GM15510 (cell line): ENCODE results near the gene VAC14.

Experiments
- POLR2A ChIP-seq: IDR thresholded peaks from 3 replicates; pipeline ENCODE4 v1.6.1; 2011; ENCODE audit warnings: borderline replicate concordance; ENCODE audit not compliant: insufficient read length; ENCODE audit errors: extremely low read depth

The VAC14 gene

DNA sequence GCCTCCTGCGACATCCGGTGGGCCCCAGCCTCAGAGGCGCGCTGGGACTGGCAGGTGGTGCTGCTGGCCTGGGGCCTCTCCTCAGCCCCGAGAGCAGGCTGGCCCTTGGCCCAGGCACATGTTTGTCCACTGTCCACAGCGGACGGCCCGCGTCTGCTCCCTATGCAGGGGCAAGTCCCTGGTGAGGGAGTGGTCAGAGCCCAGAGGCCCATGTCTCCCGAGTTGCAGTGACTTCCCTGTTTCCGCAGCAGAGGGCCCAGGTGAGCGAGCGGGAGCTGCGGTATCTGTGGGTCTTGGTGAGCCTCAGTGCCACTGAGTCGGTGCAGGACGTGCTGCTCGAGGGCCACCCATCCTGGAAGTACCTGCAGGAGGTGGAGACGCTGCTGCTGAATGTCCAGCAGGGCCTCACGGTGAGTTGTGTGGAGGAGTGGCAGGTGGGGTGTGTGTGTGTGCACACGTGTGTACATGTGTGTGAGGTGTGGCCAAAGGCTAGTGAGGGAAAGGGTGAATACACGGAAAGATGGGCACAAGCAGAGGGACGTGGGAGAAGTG lies 144.2 kb downstream of the VAC14 start:
- no peak for TF ChIP-seq POLR2A

DNA sequence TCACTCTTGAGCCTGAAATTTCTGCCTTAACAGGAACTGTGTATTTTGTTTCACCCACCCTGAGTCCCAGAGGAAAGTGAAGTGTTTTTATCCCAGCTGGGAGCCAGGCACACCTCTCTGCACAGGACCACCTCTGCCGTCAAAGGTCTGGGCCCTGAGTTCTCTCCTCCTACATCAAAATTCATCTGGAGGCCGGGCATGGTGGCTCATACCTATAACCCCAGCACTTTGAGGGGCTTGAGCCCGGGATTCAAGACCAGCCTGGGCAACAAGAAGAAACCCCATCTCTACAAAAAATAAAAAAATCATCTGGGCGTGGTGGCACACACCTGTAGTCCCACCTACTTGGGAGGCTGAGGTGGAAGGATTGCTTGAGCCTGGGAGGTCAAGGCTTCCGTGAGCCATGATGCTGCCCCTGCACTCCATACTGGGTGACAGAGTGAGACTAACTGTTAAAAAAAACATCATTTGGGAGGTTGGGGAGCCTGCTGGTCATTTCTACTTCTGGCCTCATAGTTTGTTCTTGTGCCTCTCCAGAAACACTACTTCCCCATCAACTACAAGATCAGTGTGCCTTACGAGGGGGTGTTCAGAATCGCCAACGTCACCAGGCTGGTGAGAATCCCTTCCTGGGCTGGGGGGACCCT lies 144.8 kb downstream of the VAC14 start:
- no peak for TF ChIP-seq POLR2A

DNA sequence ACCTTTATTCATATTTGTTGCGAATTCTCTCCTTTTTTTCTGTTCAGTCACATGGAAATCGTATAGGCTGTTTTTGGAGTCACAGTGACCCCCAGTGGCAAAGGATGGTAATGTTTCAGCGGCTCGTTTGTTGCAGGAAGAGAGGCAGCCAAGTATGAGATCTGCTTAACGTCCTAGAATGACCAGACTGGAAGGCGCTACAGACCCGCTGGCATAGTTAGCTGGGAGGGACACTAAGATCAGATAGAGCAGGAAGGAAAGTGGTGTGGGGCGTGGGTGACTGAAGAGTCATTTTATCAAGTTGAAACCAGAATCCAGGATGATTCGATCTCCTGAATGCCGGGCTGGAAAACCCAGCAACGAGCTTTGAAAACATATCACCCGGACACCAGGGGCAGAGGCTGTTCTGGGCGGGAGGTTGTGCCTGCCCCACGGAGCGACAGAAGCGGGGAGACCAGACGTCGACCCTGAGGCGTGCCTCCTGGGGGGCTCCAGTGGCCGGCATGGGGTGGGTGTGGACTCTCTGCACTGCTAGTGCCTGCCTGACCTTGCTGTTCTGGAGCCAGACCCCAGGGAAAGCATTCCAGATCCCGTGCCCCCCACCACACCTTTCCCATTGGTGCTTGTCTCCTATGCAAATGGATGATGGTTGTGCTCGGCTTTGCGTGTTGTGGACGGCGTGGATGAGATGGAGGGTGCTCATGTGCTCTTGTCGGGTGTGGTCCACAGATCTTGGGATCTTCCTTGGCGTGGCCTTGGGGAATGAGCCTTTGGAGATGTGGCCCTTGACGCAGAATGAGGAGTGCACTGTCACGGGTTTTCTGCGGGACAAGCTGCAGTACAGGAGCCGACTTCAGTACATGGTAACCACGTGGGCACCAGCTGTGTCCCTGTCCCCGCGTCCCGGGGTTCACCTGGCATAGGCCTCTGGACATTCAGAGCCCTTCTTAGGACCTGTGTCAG lies 146.9 kb downstream of the VAC14 start:
- no peak for TF ChIP-seq POLR2A

DNA sequence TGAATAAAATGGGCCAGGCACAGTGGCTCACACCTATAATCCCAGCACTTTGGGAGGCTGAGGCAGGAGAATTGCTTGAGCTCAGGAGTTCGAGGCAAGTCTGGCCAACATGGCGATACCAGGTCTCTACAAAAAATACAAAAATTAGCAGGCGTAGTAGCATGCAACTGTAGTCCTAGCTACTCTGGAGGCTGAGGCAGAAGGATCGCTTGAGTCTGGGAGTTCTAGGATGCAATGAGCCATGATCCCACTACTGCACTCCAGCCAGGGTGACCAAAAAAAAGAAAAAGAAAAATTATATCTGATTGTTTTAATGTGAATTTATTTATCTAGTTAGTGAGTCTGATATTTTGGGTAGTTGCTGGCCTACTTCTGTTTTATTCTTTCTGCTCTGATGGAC lies 147.6 kb downstream of the VAC14 start:
- TF ChIP-seq POLR2A: no peak

DNA sequence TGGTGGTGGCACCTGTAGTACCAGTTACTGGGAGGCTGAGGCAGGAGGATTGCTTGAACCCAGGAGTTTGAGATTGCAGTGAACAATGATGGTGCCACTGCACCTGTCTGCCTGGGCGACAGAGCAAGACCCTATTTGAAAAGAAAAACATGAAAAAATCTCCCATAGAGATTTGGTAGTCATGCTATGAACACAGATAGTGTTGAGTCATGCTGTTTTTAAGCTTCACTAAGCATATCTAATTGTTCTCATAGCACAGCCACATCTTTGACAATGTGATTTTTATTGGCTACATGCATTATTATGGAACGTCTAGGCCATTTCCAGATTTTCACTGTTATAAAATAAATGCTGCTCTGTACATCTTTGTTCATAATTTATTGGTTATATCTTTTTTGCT lies 148.6 kb downstream of the VAC14 start:
- TF ChIP-seq POLR2A: no peak

DNA sequence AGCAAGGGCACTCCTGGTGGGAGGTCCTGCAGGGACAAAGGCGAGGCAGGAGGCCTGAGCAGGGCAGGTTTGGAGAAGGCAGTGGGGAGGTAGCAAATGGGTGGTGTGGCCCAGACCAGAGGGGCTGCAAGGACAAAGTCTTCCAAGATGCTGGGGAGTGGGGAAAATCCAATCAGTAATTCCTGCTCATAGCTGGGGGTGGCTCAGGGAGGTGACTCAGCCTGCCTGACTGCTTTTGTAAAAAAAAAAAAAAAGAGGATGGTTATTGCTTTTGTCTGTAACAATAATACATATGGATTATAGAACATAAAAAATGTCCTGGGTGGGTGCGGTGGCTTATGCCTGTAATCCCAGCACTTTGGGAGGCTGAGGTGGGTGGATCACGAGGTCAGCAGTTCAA lies 149.4 kb downstream of the VAC14 start:
- TF ChIP-seq POLR2A: no peak

DNA sequence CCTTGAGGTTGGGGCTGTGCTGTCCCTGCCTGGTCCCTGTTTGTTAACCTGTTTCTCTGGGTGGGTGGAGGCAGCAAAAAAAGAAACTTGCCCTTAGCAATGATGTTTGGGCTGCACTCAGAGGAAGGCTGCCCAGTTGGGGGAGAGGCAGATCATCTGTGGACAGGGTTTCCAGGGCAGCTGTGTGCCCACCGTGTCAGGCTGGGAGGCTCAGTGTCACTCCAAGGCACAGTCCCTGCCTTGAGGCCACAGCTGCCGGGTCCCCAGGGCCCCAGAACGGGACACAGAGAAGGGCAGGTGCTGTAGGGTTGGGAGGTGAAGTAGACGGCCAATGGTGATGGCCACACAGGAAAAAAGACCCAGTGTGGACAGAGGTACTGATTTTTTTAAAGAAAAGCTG lies 150.7 kb downstream of the VAC14 start:
- TF ChIP-seq POLR2A: no peak

DNA sequence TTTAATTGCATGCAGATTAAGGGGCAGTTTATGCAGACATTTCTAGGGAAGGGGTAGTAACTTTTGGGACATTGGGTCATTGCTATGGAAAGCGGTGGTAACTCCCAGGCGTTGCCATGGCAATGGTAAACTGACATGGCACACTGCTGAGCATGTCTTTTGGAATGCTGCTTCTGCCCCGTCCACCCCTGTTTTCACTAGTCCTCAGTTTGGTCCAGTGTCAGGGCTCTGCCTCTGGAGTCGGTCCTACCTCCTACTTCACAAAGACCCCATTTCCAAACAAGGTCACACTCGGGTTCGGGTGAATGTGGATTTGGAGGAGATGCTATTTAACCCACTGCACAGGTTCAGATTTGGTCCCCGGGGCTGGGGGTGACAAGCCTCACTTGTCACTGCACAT lies 151.7 kb downstream of the VAC14 start:
- no peak for TF ChIP-seq POLR2A

DNA sequence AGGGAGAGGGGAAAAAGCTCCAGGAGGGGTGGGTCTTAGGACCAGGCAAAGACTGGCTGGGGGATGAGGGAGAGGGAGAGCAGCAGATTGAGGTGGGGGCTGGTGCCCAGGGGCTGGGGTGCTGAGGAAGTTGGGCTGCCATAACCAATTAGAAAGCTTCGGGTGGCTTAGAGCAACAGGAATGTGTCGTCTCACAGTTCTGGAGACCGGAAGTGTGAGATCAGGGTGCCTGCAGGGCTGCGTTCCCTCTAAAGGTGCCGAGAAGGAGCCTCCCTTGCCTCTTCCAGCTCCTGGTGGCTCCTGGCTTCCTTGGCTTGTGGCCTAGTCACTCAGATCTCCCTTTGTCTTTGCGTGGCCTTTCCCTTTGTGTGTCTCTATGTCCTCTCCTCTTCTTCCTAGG lies 152.4 kb downstream of the VAC14 start:
- no peak for TF ChIP-seq POLR2A

DNA sequence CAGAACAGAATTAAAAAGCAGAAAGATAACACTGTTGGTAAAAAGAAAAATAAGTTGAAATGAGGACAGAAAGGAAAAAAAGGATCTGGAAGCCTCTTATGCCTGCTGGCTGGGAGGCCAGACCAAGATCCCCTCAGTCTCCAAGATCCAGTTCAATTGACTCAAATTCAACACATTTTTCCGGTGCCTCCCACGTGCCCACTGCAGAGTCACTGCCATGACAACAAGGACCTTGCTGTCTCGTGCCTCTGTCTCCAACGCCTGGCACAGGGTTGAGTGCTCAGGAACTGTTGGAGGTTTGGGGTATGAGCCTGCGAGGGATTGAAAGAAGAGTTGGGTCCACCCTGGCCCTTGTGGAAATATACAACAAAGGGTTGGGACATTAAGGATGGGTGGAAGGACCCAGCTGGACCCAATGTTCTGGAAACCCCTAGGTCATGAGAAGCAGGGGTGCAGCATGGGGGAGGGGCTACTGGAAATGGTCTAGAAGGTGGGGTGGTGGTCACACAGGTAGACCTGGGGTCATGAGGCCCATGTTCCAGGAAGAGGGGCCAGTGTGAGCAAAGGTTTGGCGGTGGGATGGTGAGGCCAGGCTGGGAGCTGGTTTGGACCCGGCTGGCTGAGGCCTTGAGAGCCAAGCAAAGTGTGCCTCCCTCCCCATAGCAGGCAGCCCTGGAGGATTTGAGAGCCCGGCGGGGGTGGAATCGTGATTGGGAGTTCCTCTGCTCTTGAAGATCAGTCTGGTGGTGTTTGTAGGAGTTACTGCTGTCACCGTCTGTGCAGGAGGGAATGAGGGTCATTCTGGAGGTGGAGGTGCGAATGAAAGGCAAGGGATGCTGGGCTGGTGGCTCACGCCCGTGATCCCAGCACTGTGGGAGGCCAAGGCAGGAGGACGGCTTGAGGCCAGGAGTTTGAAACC lies 153.3 kb downstream of the VAC14 start:
- TF ChIP-seq POLR2A: no peak

DNA sequence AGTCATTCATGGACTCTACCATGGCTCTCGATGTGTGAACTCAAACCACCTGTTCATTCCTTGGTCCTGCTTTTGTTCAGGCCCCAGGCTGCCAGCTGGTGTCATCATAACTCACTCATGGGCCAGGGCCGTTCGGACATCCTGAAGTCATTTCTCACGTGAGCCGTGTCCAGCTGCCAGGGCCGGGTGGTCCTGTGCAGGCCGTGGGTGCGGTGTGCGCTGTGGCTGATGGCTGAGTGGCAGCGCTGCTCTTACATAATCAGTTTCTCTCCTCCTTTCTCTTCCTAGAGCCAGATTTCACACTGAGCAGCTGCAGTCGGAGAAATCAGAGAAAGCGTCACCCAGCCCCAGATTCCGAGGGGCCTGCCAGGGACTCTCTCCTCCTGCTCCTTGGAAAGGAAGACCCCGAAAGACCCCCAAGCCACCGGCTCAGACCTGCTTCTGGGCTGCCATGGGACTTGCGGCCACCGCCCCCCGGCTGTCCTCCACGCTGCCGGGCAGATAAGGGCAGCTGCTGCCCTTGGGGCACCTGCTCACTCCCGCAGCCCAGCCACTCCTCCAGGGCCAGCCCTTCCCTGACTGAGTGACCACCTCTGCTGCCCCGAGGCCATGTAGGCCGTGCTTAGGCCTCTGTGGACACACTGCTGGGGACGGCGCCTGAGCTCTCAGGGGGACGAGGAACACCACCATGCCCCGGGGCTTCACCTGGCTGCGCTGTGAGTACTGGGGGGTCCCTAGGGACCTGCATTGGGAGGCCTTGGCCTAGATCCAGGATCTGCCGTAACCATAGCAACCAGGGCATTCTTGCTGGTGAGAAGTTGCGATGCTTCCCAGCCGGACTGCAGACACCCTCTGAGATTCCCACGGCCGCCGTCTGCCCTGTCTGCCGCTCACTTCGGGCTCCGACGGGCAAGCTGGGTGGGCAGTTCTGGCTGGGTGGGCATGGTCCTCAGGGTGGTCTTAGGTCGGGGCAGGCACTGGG lies 154.4 kb downstream of the VAC14 start, which contains the start of gene IL34:
Gene IL34, plus strand, starts transcription at position 300 of the 982 bp plus-strand sequence. Its CDS starts 389 bp downstream, at position 689.
- no peak for TF ChIP-seq POLR2A

DNA sequence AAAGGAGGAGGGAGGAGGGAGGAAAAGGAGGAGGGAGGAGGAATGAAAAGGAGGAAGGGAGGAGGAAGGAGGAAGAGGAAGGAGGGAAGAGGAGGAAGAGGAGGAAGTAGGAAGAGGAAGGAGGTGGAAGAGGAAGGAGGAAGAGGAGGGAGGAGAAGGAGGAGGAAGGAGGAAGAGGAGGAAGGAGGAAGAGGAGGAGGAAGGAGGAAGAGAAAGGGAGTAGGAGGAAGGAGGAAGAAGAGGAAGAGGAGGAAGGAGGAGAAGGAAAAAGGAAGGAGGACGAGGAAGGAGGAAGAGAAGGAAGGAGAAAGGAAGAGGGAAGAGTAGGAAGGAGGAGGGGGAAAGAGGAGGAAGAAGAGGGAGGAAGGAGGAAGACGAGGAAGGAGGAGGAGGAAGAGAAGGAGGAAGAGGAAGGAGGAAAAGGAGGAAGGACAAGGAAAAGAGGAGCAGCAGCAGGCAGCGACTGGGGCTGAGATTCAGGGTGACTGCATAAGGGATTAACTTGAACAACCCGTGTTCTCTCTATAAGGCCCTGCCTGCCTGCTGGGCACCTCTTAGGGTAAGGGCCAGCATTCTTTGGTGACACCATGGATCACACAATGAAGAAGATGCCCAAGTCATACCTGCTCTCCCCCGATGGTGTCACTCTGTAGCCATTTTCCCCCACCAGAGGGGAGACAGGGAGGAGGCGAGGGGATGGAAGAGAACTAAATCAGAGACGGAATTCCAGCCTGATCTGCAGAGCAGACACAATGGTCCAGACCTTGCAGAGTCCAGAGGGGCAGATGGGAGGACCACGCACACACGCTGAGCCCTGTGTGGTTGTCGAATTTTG lies 156.0 kb downstream of the VAC14 start:
- no peak for TF ChIP-seq POLR2A

DNA sequence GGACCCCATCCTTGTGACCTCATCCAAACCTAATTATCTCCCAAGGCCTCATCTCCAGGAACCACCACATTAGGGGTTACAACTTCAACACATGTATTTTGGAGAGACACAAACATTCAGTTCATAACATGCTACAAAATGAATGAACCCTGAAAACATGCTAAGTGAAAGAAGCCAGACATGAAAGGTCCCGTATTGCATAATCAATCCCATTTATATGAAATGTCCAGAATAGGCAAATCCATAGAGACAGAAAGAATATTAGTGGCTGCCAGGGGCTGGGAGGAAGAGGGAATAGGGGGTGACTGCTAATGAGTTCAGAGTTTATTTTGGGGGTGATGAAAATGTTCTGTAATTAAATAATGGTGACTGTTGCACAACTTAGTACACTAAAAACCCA lies 158.3 kb downstream of the VAC14 start:
- no peak for TF ChIP-seq POLR2A
